OCI-LY3 (cell line): ENCODE results near the gene GOSR2.

Experiments
- EZH2phosphoT487 ChIP-seq: fragments of 200-600 bp; shearing (Covaris generic); IDR thresholded peaks from 2 replicates; pipeline ENCODE4 v1.6.1; 2018; ENCODE audit warnings: antibody characterized with exemption, mixed run types, low read depth
- TF ChIP-seq, protein P1 (sequence below): fragments of 200-600, 300-600 bp; sonication (generic); IDR thresholded peaks from 2 replicates; pipeline ENCODE4 v1.5.1; 2014; ENCODE audit warnings: antibody characterized with exemption, low read length, low read depth

GRCh38 chr17:46903762-46904672 lies 18.9 kb upstream of the GOSR2 start:
- TF ChIP-seq, protein P1, sequence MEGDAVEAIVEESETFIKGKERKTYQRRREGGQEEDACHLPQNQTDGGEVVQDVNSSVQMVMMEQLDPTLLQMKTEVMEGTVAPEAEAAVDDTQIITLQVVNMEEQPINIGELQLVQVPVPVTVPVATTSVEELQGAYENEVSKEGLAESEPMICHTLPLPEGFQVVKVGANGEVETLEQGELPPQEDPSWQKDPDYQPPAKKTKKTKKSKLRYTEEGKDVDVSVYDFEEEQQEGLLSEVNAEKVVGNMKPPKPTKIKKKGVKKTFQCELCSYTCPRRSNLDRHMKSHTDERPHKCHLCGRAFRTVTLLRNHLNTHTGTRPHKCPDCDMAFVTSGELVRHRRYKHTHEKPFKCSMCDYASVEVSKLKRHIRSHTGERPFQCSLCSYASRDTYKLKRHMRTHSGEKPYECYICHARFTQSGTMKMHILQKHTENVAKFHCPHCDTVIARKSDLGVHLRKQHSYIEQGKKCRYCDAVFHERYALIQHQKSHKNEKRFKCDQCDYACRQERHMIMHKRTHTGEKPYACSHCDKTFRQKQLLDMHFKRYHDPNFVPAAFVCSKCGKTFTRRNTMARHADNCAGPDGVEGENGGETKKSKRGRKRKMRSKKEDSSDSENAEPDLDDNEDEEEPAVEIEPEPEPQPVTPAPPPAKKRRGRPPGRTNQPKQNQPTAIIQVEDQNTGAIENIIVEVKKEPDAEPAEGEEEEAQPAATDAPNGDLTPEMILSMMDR, result no peak
- TF ChIP-seq EZH2phosphoT487, result no peak
